Spinal cord (tissue), 10 donors: ENCODE results near the gene CHST9. TPM values are rescaled to one million over a fixed set of nuclear protein-coding genes. Genes with fewer than 3 reads are reported as not detected.
A peak's percentile ranks its signal among the peaks of the same experiment; 100 is the strongest.
"Not testable (repeated sequence)": the region's sequence is repeated elsewhere in the genome, so short reads cannot be mapped to it uniquely, and the experiment has no call there.

ENCODE experiments used
- DNase-seq, 6 donors: peaks; one replicate each; pipeline versions ENCODE4 v3.0.0 to v3.0.0-alpha.2; 2013 to 2015; ENCODE audit warnings: low spot score in 6 of 6, low read depth in 4 of 6
- H3K27ac ChIP-seq: one replicate; pipeline ENCODE4 v1.5.1; 2013; ENCODE audit warnings: low read depth, low read length, control low read depth
- H3K27me3 ChIP-seq: one replicate; pipeline ENCODE4 v1.6.1; 2013; ENCODE audit warnings: low read length; ENCODE audit not compliant: control insufficient read depth, insufficient read depth
- H3K36me3 ChIP-seq: one replicate; pipeline ENCODE4 v1.6.1; 2013; ENCODE audit warnings: low read length; ENCODE audit not compliant: control insufficient read depth, insufficient read depth
- H3K4me1 ChIP-seq: one replicate; pipeline ENCODE4 v1.6.1; 2013; ENCODE audit warnings: low read length; ENCODE audit not compliant: control insufficient read depth, insufficient read depth
- H3K4me3 ChIP-seq: one replicate; pipeline ENCODE4 v1.5.1; 2013; ENCODE audit warnings: low read depth, low read length, control low read depth
- H3K9me3 ChIP-seq: one replicate; pipeline ENCODE4 v1.6.1; 2013; ENCODE audit warnings: low read length; ENCODE audit not compliant: control insufficient read depth, insufficient read depth
- WGBS: methylation state at CpG from one replicate; pipeline ENCODE4 v1.1.5; 2013; ENCODE audit warnings: missing lambda C conversion rate; ENCODE audit not compliant: insufficient coverage; 5-methylcytosine and 5-hydroxymethylcytosine counted together
- polyA plus RNA-seq, 2 donors: library from polyadenylated mRNA; unstranded; fragments of 120-200 nt; gene quantifications; one replicate each; pipeline ENCODE4 v1.2.1, GENCODE V29; 2013; ENCODE audit not compliant: insufficient read length in 2 of 2
- total RNA-seq, 2 donors: library from RNA; depleted of rRNA in 1 of 2; stranded (reverse); fragments of 120-200 nt in 1 of 2; fragments of >200 nt in 1 of 2; gene quantifications; one replicate each; pipeline versions ENCODE4 v1.2.3 to v1.2.4, GENCODE V29; 2013 to 2014
- donor health status: healthy.

The CHST9 gene
- total and polyA plus RNA-seq, 4 donors: 5.4 to 10.8 (median 7.2) TPM

GRCh38 chr18:27178424-27178823 lies 6.7 kb downstream of the CHST9 start:
- Histone ChIP-seq H3K27me3 (no peaks in the 10 kb centered on the region), H3K36me3 (no peaks in the 10 kb centered on the region), H3K9me3 (no peaks in the 10 kb centered on the region), H3K4me3 (no peak overlapping the region), H3K4me1 (no peaks in the 10 kb centered on the region), H3K27ac (no peak overlapping the region)
- no peak for DNase-seq

GRCh38 chr18:27175914-27176313 lies 9.2 kb downstream of the CHST9 start:
- Histone ChIP-seq H3K9me3 (no peaks in the 10 kb centered on the region), H3K4me3 (no peak overlapping the region), H3K36me3 (no peaks in the 10 kb centered on the region), H3K27ac (no peak overlapping the region), H3K27me3 (no peaks in the 10 kb centered on the region), H3K4me1 (no peaks in the 10 kb centered on the region)
- no CpG with 5 or more reads among the region's 1 CpG for WGBS
- no peak for DNase-seq

- no peaks in the 10 kb centered on the region for H3K27me3 ChIP-seq
- H3K9me3 ChIP-seq: no peaks in the 10 kb centered on the region
- H3K36me3 ChIP-seq: no peaks in the 10 kb centered on the region
- H3K27ac ChIP-seq: no peak overlapping the region
- WGBS: no CpG with 5 or more reads among the region's 2 CpGs
- no peaks in the 10 kb centered on the region for H3K4me1 ChIP-seq
- no peak overlapping the region for H3K4me3 ChIP-seq
- DNase-seq: no peak
Observed at GRCh38 chr18:27175245-27175644, 9.9 kb downstream of the CHST9 start.

GRCh38 chr18:27171993-27172392 lies 13.1 kb downstream of the CHST9 start:
- Histone ChIP-seq H3K9me3 (no peaks in the 10 kb centered on the region), H3K27ac (no peak overlapping the region), H3K36me3 (no peaks in the 10 kb centered on the region), H3K27me3 (no peaks in the 10 kb centered on the region), H3K4me3 (no peak overlapping the region), H3K4me1 (no peaks in the 10 kb centered on the region)
- no CpG with 5 or more reads among the region's 1 CpG for WGBS
- no peak for DNase-seq

- no peak for DNase-seq
- H3K9me3 ChIP-seq: peaks cover 1% of the 10 kb centered on the region
- H3K4me1 ChIP-seq: no peaks in the 10 kb centered on the region
- no peaks in the 10 kb centered on the region for H3K27me3 ChIP-seq
- no peak overlapping the region for H3K27ac ChIP-seq
- H3K36me3 ChIP-seq: no peaks in the 10 kb centered on the region
- no peak overlapping the region for H3K4me3 ChIP-seq
- WGBS: no CpG with 5 or more reads among the region's 1 CpG
Observed at GRCh38 chr18:27165412-27165811, 19.7 kb downstream of the CHST9 start.

GRCh38 chr18:27164905-27165304 lies 20.2 kb downstream of the CHST9 start:
- H3K9me3 ChIP-seq: peaks cover 1% of the 10 kb centered on the region
- H3K4me1 ChIP-seq: no peaks in the 10 kb centered on the region
- no peak for DNase-seq
- no peaks in the 10 kb centered on the region for H3K27me3 ChIP-seq
- WGBS: 64% methylated on average over 2 of the region's 3 CpGs
- H3K4me3 ChIP-seq: no peak overlapping the region
- no peak overlapping the region for H3K27ac ChIP-seq
- H3K36me3 ChIP-seq: no peaks in the 10 kb centered on the region

- H3K36me3 ChIP-seq, H3K27ac ChIP-seq, H3K27me3 ChIP-seq, DNase-seq, H3K4me1 ChIP-seq, H3K9me3 ChIP-seq, H3K4me3 ChIP-seq: not testable (repeated sequence)
- WGBS: 95% methylated on average over 11 of the region's 12 CpGs
Observed at GRCh38 chr18:27163197-27163716, 21.9 kb downstream of the CHST9 start.

- not testable (repeated sequence) for DNase-seq, H3K9me3 ChIP-seq, H3K36me3 ChIP-seq, H3K4me3 ChIP-seq, H3K4me1 ChIP-seq, H3K27me3 ChIP-seq, H3K27ac ChIP-seq
- WGBS: no CpG with 5 or more reads among the region's 5 CpGs
Observed at GRCh38 chr18:27149240-27149639, 35.9 kb downstream of the CHST9 start.

GRCh38 chr18:27144672-27145071 lies 40.4 kb downstream of the CHST9 start:
- DNase-seq: no peak
- Histone ChIP-seq H3K9me3 (peaks cover 4% of the 10 kb centered on the region), H3K27me3 (no peaks in the 10 kb centered on the region), H3K36me3 (no peaks in the 10 kb centered on the region), H3K27ac (no peak overlapping the region), H3K4me3 (no peak overlapping the region), H3K4me1 (peaks cover 3% of the 10 kb centered on the region)
- no CpG with 5 or more reads among the region's 3 CpGs for WGBS

- Histone ChIP-seq H3K36me3 (no peaks in the 10 kb centered on the region), H3K4me3 (no peak overlapping the region), H3K4me1 (peaks cover 3% of the 10 kb centered on the region), H3K27me3 (no peaks in the 10 kb centered on the region), H3K9me3 (peaks cover 2% of the 10 kb centered on the region), H3K27ac (no peak overlapping the region)
- 31% methylated on average over 3 of the region's 10 CpGs for WGBS
- DNase-seq: peak in 1 of 6 donors; percentile 58
Observed at GRCh38 chr18:27143580-27144287, 41.4 kb downstream of the CHST9 start.
